ENCODE data around the gene SLC6A19.

Gene SLC6A19

DNA sequence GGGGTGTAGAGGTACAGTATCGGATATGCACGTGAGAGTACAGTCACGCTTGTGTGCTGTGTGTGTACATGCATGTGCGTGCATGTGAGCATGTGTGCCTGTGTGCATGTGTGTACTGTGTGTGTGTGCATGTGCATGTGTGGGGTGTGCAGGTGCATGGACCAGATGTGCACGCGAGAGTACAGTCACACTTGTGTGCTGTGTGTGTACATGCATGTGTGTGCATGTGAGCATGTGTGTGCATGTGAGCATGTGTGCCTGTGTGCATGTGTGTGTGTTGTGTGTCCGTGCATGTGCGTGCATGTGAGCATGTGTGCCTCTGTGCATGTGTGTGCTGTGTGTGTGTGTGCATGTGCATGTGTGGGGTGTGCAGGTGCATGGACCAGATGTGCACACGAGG is 10.3 kb downstream of the SLC6A19 start:
- DNase-seq, result no peak

- DNase-seq, result no peak
These were observed 10.9 kb downstream of the SLC6A19 start for GRCh38 chr5:1212271-1212670.

DNA sequence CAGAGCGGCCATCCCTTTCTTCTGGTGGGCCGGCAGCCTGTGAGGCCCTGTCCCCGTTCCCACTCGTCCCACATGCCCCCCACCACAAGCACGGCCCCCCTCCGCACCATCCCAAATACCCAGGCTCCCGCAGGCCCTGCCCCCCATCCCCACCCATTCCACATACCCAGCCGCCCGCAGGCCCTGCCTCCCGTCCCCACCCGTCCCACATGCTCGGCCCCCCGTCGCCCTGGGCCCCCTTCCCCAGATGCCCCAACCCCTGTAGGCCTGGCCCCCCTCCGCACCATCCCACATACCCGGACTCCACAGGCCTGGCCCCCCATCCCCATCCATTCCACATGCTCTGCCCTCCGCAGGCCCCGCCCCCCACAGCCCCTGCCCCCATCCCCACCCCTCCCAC is 11.5 kb downstream of the SLC6A19 start:
- DNase-seq, result no peak

- no peak for DNase-seq
These were observed 12.2 kb downstream of the SLC6A19 start for GRCh38 chr5:1213508-1214162.

DNA sequence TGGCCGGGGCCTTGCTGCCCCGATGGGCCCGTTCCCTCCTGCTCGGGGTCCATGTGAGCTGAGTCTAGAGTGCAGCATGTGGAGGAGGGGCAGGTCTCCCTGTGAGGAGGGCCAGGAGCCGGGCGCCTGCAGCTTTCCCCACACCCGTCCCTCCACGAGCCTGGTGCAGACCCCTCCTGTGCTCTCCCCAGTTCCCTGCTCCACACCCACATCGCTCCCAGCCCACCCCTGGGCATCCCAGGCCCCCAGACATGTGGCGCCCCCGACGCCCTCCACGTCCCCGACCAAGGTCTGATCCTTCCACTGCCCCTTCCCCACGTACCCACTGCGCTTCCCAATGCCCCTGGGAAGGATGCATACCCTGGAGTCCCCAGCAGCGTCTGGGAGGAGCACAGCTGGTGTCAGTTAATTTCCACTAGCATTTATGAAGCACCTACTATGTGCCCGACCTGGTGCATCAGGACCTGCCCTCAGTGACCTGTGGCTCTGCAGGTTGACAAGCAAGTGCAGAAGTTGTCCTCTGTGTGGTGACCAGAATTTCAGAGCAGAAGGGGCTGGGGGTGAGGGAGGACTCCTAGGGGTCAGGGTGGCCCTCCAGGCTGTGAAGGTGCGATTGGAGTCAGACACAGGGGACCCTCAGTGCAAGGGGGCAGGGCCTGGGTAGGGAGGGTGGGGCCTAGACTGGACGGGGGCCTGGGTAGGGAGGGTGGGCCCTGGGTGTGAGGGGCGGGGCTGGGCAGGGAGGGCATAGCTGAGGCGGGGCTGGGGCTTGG is 13.0 kb downstream of the SLC6A19 start:
- DNase-seq, result no peak

DNA sequence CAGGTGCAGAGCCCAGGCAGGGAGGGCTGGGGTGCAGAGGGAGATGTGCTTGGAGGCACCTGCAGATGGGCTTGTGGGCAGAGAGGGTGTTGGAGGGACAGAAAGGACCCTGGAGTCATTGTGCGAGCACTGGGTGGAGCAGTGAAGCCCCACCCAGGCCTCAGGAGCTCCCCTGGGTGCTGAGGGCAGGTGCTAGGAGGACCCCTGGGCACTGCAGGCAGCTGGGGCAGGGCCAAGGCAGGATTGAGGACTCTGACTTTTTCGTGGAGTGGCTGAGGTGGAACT is 13.5 kb downstream of the SLC6A19 start:
- no peak for DNase-seq

DNA sequence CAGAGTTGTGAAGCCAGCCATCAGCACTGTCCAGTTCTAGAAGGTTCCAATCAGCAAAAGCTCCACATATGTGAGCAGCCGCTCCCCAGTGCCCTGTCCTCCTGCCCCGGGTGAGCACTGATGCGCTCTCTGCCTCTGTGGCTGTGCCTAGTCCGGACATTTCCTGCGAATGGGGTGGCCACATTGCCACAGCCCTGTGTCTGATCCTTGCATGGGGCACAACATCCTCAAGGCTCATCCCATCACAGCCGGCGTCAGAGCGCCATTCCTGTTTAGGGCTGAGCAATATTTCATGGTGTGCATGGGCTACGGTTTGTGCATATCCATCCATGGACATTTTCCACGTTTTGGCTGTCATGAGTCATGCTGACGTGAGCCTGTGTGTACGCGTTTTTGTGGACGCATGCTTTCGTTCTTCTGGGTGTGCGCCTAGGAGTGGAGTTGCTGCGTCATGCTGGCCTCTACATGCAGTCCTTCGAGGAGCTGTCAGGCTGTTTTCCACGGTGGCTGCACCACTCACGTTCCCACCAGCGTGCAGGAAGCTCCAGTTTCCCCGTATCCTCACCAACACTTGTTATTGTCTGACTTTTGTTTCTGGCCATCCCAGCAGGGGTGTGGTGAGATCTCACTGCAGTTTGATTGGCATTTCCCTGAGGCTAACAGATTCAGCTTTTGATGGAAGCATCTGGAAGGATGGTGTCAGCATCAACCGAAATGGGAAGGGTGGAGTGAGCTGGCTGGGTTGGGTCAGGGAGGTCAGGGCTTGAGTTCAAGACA is 14.1 kb downstream of the SLC6A19 start:
- DNase-seq, result no peak

GRCh38 chr5:1216211-1216917 is 15.0 kb downstream of the SLC6A19 start:
- no peak for DNase-seq

DNA sequence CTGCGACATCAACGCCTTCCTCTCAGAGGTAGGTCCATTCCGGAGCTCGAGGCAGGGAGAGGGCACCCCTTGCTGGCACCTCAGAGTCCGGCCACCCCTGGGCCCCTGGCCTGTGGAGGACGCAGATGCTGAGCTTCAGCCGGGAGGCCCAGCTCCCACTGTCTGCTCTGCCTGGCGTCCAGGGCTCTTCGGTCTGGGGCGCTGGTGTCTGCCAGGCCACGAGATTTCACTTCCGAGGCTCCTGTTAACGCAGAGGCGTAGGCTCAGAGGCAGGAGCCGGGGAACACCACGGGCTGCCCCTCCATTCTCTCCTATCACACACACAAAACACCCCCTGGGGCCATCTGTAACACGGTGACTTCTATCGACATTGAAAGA is 15.5 kb downstream of the SLC6A19 start:
- no peak for DNase-seq

- no peak for DNase-seq
These were observed 16.3 kb downstream of the SLC6A19 start for GRCh38 chr5:1217596-1218206.

DNA sequence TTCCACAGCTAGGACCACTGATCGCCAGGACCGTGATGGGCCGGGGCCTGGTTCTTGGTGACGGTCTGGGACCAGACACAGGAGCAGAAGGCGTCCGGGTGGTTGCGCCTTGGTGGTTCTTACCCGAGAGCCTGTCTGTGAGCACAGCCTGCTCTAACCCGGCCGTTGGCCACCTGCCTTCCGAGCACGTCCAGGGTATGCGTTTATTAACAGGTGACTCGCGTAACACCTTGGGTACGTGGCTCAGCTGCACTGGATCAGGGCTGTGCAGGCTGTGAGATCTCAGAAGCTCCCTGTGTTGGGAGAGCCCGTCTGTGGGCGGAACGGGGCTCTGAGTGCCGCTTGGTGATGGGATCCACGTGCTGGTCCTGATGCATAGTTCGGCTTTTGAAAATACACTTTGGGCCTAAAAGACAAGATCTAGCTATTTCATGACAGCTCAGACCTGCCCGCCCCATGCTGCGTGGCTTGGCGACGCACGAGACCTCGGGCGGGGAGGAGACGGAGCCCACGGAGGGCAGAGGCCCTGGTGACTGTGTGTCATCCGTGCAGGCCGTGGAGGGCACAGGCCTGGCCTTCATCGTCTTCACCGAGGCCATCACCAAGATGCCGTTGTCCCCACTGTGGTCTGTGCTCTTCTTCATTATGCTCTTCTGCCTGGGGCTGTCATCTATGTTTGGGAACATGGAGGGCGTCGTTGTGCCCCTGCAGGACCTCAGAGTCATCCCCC is 17.1 kb downstream of the SLC6A19 start:
- no peak for DNase-seq

DNA sequence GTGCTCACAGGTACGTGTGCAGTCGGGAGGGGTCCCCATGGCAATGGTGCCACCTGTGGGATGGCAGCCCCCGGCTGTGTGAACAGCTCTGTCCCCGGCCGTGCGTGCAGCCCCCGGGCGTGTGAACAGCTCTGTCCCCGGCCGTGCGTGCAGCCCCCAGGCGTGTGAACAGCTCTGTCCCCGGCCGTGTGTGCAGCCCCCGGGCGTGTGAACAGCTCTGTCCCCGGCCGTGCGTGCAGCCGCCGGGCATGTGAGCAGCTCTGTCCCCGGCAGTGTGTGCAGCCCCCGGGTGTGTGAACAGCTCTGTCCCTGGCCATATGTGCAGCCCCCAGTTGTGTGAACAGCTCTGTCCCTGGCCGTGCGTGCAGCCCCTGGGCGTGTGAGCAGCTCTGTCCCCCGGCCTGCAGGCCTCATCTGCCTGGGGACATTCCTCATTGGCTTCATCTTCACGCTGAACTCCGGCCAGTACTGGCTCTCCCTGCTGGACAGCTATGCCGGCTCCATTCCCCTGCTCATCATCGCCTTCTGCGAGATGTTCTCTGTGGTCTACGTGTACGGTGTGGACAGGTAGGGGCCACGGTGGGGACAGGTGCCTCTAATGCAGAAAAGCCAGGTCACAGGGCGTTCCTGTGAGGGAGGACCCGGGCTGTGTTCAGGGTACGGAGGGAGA is 17.8 kb downstream of the SLC6A19 start:
- DNase-seq, result no peak

DNA sequence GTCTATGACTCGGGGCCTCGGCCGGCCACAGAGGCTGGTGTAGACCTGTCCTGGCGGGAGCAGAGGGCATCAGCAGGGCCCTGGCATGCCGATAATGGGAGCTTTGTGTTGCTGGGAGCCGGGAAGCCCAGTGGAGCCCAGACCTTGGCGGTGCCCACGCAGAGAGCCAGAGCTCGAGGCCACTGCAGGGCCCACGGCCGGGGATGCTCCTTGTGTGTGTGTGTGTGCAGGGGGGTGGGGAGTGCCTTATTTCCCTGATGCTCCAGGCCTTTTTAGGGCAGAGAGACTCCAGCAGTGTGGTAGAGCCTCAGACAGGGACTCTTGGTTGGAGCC is 18.3 kb downstream of the SLC6A19 start:
- no peak for DNase-seq

GRCh38 chr5:1220351-1220750 is 19.0 kb downstream of the SLC6A19 start:
- DNase-seq, result no peak

DNA sequence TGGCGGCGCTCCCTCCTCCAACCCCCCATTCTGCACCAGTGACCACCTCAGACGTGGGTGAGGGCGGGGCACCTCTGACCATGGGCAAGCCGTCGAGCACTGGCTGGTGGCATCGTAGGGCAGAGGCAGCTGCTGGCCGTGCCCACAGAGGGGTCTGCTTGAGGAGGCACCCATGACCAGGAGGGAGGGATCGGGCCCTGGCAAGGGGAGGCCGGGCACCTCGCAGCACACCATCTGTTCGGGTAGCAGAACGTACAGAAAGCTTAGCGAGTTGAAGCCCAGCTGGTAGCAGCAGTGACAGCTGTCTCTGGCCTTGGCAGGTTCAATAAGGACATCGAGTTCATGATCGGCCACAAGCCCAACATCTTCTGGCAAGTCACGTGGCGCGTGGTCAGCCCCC is 19.4 kb downstream of the SLC6A19 start:
- DNase-seq, result no peak

DNA sequence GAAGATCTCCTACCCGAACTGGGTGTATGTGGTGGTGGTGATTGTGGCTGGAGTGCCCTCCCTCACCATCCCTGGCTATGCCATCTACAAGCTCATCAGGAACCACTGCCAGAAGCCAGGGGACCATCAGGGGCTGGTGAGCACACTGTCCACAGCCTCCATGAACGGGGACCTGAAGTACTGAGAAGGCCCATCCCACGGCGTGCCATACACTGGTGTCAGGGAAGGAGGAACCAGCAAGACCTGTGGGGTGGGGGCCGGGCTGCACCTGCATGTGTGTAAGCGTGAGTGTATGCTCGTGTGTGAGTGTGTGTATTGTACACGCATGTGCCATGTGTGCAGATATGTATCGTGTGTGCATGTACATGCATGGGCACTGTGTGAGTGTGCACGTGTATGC is 20.3 kb downstream of the SLC6A19 start:
- no peak for DNase-seq

GRCh38 chr5:1222147-1222546 is 20.8 kb downstream of the SLC6A19 start:
- DNase-seq, result no peak

GRCh38 chr5:1222621-1223277 is 21.4 kb downstream of the SLC6A19 start:
- no peak for DNase-seq

DNA sequence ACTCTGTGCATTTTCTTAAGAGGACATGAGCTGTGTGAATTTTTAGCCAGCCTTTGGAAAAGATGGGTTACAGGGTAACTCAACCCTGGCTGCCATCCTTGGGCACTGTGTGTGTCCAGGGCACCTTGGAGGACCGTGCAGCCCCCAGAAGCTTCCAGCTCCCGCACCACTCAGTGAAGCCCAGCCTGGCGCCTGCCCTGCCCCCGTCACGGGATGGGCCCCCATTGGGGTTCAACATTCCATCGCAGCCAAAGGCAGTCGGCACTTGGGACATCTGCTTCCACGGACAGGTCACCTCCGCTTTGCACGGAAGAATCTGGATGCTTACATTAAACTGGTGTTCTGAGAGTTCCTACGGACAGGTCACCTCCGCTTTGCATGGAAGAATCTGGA is 21.9 kb downstream of the SLC6A19 start:
- no peak for DNase-seq

GRCh38 chr5:1224631-1225030 is 23.2 kb downstream of the SLC6A19 start:
- DNase-seq, result no peak

DNA sequence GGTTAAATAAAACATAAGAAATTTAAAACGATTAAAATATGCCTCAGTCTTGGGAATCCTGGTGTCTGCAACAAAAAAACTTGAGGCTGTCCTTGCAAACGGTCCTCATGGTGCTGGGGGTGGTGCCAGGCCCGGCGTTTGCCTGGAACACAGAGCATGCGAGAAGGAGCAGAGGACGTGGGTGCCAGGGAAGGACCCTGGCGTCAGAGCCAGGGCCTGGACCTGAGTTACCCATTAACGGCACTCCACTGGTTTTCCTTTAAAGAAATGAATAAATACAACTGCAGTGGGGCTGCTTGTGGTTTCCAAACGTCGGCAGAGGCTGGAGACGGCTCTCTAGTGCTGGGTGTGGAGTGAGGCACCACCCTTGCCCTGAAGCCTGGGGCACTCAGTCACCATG is 23.7 kb downstream of the SLC6A19 start, which contains the start of gene SLC6A18:
Gene SLC6A18, plus strand, starts transcription at position 301 of the 400 bp plus-strand sequence. Its CDS starts 97 bp downstream, at position 398.
- no peak for DNase-seq

All from DMS153 (cell line).